HT-29 (cell line): Measurements from ENCODE around the gene TSPOAP1. TPM values are rescaled to one million over a fixed set of nuclear protein-coding genes. Genes with fewer than 3 reads are reported as not detected.

Experiments
- DNase-seq: peaks from one replicate; pipeline ENCODE4 v3.0.0-alpha.2; 2015; ENCODE audit warnings: low spot score
- total RNA-seq: library from RNA; depleted of rRNA; stranded (reverse); fragments of >200 nt; shearing (Covaris generic); gene quantifications from 2 replicates; pipeline ENCODE4 v1.2.3, GENCODE V29; 2014

The TSPOAP1 gene
- total RNA-seq, 1 experiment from 2014 or later: 2.4 TPM

DNA sequence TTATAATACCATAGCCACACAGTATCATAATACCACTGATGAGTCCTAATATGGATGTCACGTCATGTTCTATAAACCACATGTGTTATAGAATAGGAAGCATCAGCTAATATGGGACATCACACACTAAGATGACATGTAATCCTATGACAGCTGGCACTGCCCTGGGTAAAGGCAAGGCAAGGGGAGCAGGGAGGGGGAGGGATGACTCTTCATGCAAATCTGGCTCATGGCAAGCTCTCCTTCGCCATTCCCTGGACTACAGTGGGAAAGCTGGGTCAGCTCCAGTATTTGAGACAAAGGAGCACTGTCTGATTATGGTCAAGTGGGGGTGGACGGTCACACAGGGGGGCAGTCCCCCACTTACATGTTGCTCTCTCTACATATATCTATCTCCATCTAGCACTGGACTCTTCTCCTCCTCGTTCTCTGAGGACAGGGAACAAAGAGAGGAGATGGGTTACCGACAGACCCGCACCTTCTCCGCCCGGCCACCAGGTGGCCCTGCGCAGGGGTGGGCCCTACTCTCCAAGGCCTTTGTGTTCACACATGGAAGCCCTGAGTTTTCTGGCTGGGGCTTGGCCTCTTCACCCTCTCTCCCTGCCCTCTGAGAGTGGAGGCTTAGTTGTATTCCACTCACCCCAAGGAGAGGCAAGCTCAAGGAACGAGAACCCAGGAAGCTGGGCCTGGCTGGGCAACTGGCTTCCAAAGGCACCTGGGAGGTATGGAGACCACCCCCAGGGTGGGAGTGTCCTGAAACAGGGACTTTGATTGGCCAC is 24.4 kb downstream of the TSPOAP1 start:
- DNase-seq: peak; percentile 60

- DNase-seq: no peak
These were observed 25.5 kb downstream of the TSPOAP1 start for GRCh38 chr17:58302919-58303585.

- DNase-seq: no peak
These were observed 26.2 kb downstream of the TSPOAP1 start for GRCh38 chr17:58302171-58302918.

GRCh38 chr17:58301504-58302150 is 27.0 kb downstream of the TSPOAP1 start:
- no peak for DNase-seq

DNA sequence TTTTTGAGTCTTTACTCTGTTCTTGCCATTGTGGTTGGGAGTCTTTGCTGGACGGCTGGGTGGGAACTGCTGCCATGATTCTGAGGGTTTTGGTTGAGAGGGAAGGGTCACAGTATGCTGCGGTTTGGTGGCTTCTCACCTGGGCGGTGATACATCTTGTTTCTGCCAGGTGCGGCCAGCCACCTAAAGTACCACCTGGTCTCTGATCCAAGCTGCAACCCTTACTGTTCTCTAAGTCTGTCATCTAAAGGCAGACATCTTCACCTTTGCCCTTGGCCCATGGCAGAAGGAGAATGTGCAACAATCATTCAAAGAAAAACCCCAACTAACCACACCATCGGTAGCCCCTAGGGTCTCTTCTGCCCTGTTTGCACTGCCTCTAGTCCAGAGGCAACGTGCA is 28.3 kb downstream of the TSPOAP1 start:
- no peak for DNase-seq

DNA sequence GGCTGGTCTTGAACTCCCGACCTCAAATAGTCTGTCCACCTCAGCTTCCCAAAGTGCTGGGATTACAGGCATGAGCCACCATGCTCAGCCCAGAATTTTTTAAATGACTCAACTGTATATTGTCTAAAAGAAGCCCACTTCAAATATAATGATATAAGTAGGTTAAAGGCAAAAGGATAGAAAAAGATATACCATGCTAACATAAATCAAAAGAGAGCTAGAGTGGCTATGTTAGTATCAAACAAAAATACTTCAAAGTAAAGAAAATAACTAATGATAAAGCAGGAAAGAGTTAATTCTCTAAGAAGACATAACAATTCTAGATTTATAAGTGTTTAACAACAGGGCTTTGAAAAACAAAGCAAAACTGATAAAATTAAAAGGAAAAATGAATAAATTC is 34.6 kb downstream of the TSPOAP1 start:
- DNase-seq: no peak

- DNase-seq: no peak
These were observed 37.3 kb downstream of the TSPOAP1 start for GRCh38 chr17:58291246-58291645.

- DNase-seq: peak; percentile 34
These were observed 38.7 kb downstream of the TSPOAP1 start for GRCh38 chr17:58289869-58290268.

GRCh38 chr17:58285422-58285810 is 43.2 kb downstream of the TSPOAP1 start:
- DNase-seq: no peak

GRCh38 chr17:58284613-58285421 is 43.8 kb downstream of the TSPOAP1 start:
- DNase-seq: no peak

DNA sequence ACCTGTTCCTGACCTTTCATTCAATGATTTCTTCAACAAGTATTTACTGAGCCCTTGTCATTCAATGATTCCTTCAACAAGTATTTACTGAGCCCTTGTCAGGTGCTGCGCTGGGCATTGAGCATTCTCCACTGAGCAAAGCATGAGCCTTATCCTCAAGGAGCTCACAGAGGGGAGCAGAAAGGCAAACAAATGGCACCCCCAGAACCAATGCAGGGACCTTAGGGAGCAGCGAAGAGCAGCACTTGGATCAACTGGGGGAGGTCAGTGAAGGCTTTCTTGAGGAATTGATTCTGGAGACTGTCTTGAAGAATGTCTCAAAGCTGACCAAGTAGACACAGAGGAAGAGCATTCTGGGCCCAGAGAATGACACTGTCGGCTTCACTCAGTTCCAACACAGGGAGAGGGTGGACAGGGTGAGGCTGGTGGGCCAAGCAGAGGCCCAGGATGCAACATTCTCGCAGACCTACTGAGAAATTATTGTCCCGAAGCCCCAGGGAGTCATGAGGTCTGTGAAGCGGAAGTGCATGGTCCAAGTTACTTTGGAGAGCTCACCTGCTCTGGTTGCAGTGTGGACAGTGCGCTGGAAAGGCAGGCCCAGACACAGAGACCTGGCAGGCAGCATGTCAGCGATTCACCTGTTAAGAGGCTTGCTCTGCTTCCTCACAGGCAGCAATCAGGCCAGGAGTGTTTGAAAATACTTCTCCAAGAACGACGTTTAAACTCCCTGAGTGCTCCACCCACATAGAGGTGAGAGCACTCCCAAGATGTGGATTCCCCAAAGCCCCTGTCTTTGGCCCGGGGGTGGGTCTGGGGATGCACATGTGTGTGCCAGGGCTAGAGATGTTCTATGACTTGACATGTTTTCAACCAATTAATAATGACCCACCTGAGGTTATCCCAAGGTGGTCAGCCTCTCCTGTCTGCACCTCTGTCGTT is 44.7 kb downstream of the TSPOAP1 start:
- DNase-seq: no peak

GRCh38 chr17:58282442-58282841 is 46.2 kb downstream of the TSPOAP1 start:
- no peak for DNase-seq

- DNase-seq: no peak
These were observed 47.0 kb downstream of the TSPOAP1 start for GRCh38 chr17:58281511-58282011.

DNA sequence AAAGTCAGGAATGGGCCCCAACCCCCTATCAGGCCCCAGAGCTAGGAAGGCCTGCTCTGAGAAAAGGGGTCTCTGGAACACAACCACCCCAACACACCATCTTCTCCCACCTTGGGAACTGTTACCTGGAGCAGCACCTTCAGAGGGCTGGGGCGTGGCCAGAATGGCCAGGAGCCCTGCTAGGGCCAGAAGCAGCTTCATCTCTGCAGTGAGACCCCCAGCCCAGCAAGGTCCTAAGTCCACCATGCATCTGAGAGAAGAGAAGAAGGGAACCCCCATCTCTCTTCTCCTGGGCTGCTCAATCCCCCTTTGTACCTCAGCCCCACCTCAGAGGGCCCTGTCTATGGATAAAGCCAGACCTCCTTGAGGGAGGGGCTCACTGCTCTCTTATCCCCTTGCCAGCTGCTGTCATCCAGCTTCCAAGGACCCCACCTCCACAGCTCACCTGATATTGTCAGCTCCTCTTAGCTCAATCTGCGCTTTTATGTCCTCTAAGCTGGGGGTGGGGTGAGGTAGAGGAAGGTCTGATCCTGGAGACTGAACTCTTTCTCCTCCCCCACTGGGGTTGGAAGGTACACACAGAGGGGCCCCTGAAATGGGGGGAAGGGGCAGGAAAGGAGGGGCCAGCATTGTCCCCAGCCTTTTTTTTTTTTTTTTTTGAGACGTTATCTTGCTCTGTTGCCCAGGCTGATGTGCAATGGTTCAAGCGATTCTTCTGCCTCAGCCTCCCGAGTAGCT is 47.9 kb downstream of the TSPOAP1 start, which contains the start of gene MPO:
TSS of gene MPO (minus strand) at position 456 of the 738 bp plus-strand sequence. CDS start at position 279, 177 bp downstream.
- no peak for DNase-seq

DNA sequence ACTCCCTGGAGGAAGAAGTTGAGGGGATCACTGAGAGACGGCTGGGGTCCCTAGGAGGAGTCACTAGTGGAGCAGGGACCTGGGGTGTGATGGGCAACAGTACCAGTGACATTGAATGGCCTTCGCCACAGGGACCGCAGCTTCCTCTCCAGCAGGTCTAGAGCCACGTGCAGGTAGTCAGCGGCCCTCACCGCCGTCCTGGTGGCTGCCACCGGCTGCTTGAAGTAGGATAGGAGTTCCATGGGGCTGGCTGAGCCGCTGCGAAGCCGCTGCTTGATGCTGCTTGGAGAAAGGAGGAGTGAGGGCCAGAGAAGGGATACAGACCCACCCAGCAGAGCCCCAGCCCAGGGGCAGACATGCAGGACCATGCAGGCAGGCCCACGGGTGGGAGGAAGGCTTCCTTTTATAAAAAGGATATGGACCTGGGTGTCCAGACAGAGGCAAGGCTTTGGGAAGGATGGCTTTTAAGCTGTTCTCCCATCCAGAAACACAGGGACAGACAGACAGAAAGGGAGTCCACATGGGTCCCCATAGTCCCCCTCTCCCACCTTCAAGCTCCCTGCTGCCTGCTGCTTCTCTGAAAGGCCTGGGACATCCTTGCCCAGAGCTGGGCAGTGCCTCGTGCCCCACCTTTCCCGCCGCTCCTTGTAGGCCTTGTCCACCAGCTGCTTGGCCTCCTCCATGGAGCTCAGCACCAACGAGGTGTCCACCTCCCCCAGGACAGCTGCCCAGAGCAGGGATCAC is 48.7 kb downstream of the TSPOAP1 start:
- DNase-seq: no peak

- no peak for DNase-seq
These were observed 49.4 kb downstream of the TSPOAP1 start for GRCh38 chr17:58279016-58279711.

GRCh38 chr17:58278661-58279015 is 50.0 kb downstream of the TSPOAP1 start:
- DNase-seq: no peak
